WTC11 (cell line): ENCODE measurements around the gene ITGAL.

ENCODE experiments used
- CREM ChIP-seq: sonication (generic); formaldehyde crosslinking; IDR thresholded peaks from 2 replicates; pipeline ENCODE4 v1.8.1; 2022; ENCODE audit warnings: mild to moderate bottlenecking, missing genetic modification reagents, moderate library complexity
- CTCF ChIP-seq: fragments of 200-600 bp; IDR thresholded peaks from 2 replicates; pipeline ENCODE4 v1.8.0; 2022; ENCODE audit warnings: antibody characterized with exemption
- RELA ChIP-seq: sonication (generic); formaldehyde crosslinking; IDR thresholded peaks from 2 replicates; pipeline ENCODE4 v1.8.1; 2022; ENCODE audit warnings: missing genetic modification reagents, mild to moderate bottlenecking, borderline replicate concordance
- SMAD3 ChIP-seq: sonication (generic); formaldehyde crosslinking; IDR thresholded peaks from 2 replicates; pipeline ENCODE4 v1.8.0; 2022; ENCODE audit warnings: missing genetic modification reagents, mild to moderate bottlenecking, borderline replicate concordance
- STAT6 ChIP-seq: sonication (generic); formaldehyde crosslinking; conservative IDR thresholded peaks from 2 replicates; pipeline ENCODE4 v1.8.1; 2023; ENCODE audit warnings: mild to moderate bottlenecking, low read depth, missing genetic modification reagents, moderate library complexity
- TEAD4 ChIP-seq: sonication (generic); formaldehyde crosslinking; IDR thresholded peaks from 2 replicates; pipeline ENCODE4 v1.8.0; 2022; ENCODE audit warnings: mild to moderate bottlenecking, missing genetic modification reagents

GRCh38 chr16:30449116-30449435 lies 23.5 kb upstream of the ITGAL start:
- TF ChIP-seq STAT6 (CRISPR knock-in tag) (no peak), RELA (CRISPR knock-in tag) (no peak), SMAD3 (CRISPR knock-in tag) (no peak), CTCF (no peak), CREM (CRISPR knock-in tag) (no peak), TEAD4 (CRISPR knock-in tag) (no peak)
